Limb (tissue), 2 donors: ENCODE data around the gene B3GALT5.
"Not testable (repeated sequence)": the region's sequence is repeated elsewhere in the genome, so short reads cannot be mapped to it uniquely, and the experiment has no call there.

Experiments
- DNase-seq, 2 donors: peaks; one replicate each; pipeline ENCODE4 v3.0.0-alpha.2; 2016; ENCODE audit errors: extremely low spot score in 2 of 2

B3GALT5 gene

GRCh38 chr21:39612233-39613040 lies at the start of gene B3GALT5:
Gene B3GALT5 (plus strand): TSS chr21:39612940. CDS start chr21:39660560, 47,620 bp downstream.
- DNase-seq: peak in 1 of 2 donors; percentile 71

GRCh38 chr21:39564200-39564599 lies 48.5 kb upstream of the B3GALT5 start:
- DNase-seq: peak in 1 of 2 donors; percentile 57

- no peak for DNase-seq
These were observed 45.4 kb upstream of the B3GALT5 start for GRCh38 chr21:39567180-39567972.

GRCh38 chr21:39568361-39568760 lies 44.4 kb upstream of the B3GALT5 start:
- no peak for DNase-seq

- DNase-seq: no peak
These were observed 37.0 kb upstream of the B3GALT5 start for GRCh38 chr21:39575775-39576174.

DNA sequence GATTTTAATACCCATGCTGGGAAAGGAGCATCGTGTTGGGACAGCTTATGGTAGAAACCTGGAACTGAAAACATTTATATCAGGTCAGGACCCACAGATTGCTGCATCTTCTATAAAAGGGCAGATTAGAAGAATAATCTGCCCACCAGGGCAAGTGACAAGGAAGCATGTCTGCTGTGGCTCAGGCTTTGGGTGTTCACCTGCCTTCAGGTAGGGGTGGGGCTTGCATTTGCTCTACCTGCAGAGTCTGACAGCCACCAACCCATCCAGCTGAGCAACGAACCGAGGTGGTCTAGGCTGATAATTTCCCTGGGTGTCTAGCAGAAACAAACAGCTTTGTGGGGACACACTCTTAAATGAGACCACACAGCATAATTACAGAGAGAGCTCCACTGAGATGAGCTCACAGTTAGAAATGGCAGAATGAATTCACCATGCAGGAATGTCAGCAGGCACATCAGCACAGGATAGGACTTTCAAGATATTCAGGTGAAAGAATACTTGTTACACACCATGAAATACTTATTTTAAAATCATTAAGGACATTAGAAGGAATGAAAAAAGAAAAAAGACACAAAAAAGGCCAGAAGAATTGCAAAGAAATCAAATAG lies 36.1 kb upstream of the B3GALT5 start:
- DNase-seq: no peak

- no peak for DNase-seq
These were observed 32.9 kb upstream of the B3GALT5 start for GRCh38 chr21:39579734-39580332.

DNA sequence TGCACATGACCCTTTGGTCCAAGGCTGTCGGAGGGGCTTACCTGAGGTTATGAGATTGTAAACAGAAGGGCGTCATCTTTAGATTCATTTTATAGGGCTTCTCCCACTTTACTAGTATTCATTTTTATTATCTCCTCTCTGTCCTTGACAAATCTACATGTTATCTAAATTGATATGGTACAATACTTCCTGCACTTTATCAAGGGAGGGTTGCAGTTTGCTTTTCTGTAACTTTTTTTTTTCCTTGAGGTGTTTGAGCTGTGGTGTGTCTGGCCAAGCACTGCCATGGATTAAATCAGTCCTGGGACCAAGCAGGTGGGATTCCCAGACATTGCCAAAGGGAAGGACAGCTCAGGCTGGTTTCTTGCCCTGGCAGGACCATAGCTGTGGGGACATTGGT lies 32.0 kb upstream of the B3GALT5 start:
- DNase-seq: no peak

DNA sequence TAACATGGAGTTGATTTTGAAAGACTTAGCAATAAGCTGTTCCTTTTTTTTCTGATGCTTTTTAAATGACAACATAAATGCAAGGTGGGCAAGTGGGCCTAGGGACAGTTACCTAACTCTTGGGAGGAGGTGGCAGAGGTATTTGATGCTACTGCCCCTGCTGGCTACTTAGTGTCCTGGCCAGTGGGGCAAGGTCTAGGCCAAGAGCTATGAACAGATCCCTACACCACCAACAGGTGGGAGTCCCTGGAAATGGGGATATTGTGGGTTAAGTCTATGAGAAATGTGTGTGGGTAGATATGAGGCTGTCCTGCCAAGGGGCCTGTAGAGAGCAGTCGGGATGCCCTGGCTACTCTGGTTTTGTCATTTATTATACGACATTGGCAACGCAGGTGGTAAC lies 31.3 kb upstream of the B3GALT5 start:
- DNase-seq: no peak

GRCh38 chr21:39582749-39583148 lies 30.0 kb upstream of the B3GALT5 start:
- no peak for DNase-seq

GRCh38 chr21:39583586-39583985 lies 29.2 kb upstream of the B3GALT5 start:
- DNase-seq: not testable (repeated sequence)

- no peak for DNase-seq
These were observed 25.4 kb upstream of the B3GALT5 start for GRCh38 chr21:39587376-39587775.

- no peak for DNase-seq
These were observed 23.9 kb upstream of the B3GALT5 start for GRCh38 chr21:39588884-39589283.

DNA sequence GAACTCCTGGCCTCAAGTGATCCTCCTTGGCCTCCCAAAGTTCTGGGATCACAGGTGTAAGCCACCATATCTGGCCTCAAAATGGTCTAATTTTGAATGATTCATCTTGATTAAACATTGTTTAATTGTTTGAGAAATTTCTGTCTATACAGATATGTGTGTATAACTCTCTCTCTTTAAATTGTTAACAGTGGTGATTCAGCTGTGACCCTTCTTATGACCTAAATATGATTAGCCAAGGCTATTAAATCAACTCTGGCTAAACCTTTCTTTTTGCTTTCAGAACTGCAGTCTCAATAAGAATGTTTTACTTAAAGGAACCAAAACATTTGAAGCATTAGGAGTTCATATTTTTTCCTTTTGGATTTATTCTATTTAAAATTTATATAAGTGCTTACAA lies 19.2 kb upstream of the B3GALT5 start:
- DNase-seq: no peak

GRCh38 chr21:39595465-39595864 lies 17.3 kb upstream of the B3GALT5 start:
- no peak for DNase-seq

GRCh38 chr21:39597595-39597994 lies 15.1 kb upstream of the B3GALT5 start:
- no peak for DNase-seq

DNA sequence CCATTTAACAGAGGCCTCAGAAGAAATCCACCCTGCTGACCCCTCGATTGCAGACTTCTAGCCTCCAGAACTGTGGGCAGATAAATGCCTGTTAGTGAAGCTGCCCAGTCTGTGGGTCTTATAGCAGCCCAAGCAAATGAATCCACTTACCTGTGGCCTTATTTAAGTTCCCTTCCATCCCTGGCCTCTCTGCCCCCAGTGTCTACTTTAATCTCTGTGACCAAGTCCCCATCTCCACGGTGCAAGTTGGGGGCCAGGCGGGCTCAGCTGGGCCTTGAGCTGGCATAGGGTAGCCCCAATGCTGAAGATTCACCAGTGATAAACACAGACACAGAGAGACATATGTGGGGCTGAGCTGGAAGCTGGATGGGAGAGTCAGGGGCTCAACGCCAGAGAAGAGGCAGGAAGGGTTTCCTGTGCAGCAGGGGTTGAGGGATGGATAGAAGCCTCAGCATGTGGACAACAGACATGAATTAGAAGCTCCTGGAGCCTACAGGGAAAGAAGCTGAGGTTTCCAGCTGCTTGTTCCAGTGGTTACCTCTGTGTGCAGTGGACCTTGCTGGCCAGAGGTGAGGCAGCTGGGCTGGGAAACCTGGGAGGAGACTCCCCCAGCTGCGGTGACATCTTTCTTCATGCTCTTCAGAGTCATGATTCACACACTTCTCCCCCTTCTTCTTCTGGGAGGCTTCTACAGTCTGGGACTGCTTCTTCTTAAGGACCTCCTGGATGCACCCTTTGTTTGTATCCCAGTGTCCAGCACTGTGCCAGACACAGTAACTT lies 13.4 kb upstream of the B3GALT5 start:
- DNase-seq: no peak

- DNase-seq: no peak
These were observed 11.4 kb upstream of the B3GALT5 start for GRCh38 chr21:39601187-39601928.

- DNase-seq: no peak
These were observed 10.6 kb upstream of the B3GALT5 start for GRCh38 chr21:39602076-39602689.

DNA sequence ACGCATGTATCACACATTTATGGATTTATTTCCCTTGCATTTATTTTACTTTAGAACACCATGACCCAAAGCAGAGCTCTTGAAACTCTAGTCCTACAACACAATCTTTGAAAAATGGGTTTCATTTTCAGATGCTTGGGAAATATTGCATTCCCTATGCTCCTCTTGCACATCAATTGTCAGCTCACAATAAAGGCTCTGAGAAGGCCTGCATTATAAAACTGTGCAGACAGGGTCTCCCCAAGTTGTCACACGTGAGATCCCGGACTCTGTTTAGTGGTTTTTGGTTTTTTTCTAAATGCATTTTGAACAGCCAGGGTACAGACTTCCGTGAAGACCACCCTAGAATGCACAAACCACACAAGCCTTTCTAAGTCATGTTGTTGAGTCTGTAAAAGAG lies 9.9 kb upstream of the B3GALT5 start:
- no peak for DNase-seq
